Measurements from ENCODE around the gene CCDC192.

Gene CCDC192

GRCh38 chr5:127684726-127685467, 18.3 kb upstream of the CCDC192 start:
- H3K4me2 ChIP-seq (ENCODE audit: low read length), result no peak overlapping the region
- TF ChIP-seq CTCF (IDR thresholded peaks at IDR 0.05; ENCODE audit: low read depth, low read length), result no peak
- no peak for TF ChIP-seq EZH2phosphoT487 (IDR thresholded peaks at IDR 0.05; ENCODE audit: low read depth)
- no peaks in the 10 kb centered on the region for H3K27me3 ChIP-seq (ENCODE audit: low read depth, low read length)
- no peaks in the 10 kb centered on the region for H3K4me1 ChIP-seq (ENCODE audit: low read length)
- H3K9ac ChIP-seq (ENCODE audit: low read length), result no peak overlapping the region
- H3K9me3 ChIP-seq (ENCODE audit: insufficient read depth, low read length), result no peaks in the 10 kb centered on the region
- no peak overlapping the region for H3K4me3 ChIP-seq (ENCODE audit: low read length)
- no peaks in the 10 kb centered on the region for H3K36me3 ChIP-seq (replicated peaks; ENCODE audit: low read depth, low read length)
- H2AFZ ChIP-seq (ENCODE audit: low read depth, low read length), result no peak overlapping the region
- H4K20me1 ChIP-seq (ENCODE audit: insufficient read depth, low read length), result no peaks in the 10 kb centered on the region
- no peak overlapping the region for H3K27ac ChIP-seq (ENCODE audit: low read length)
- no peaks in the 10 kb centered on the region for H3K79me2 ChIP-seq (ENCODE audit: low read length)

- H3K27ac ChIP-seq (ENCODE audit: low read length), result no peak overlapping the region
- no peak overlapping the region for H3K4me2 ChIP-seq (ENCODE audit: low read length)
- H3K9ac ChIP-seq (ENCODE audit: low read length), result no peak overlapping the region
- H2AFZ ChIP-seq (ENCODE audit: low read depth, low read length), result no peak overlapping the region
- H3K36me3 ChIP-seq (replicated peaks; ENCODE audit: low read depth, low read length), result no peaks in the 10 kb centered on the region
- TF ChIP-seq EZH2phosphoT487 (IDR thresholded peaks at IDR 0.05; ENCODE audit: low read depth) (no peak), CTCF (IDR thresholded peaks at IDR 0.05; ENCODE audit: low read depth, low read length) (no peak)
- no peaks in the 10 kb centered on the region for H3K79me2 ChIP-seq (ENCODE audit: low read length)
- no peaks in the 10 kb centered on the region for H4K20me1 ChIP-seq (ENCODE audit: insufficient read depth, low read length)
- no peaks in the 10 kb centered on the region for H3K9me3 ChIP-seq (ENCODE audit: insufficient read depth, low read length)
- H3K4me1 ChIP-seq (ENCODE audit: low read length), result no peaks in the 10 kb centered on the region
- no peaks in the 10 kb centered on the region for H3K27me3 ChIP-seq (ENCODE audit: low read depth, low read length)
- no peak overlapping the region for H3K4me3 ChIP-seq (ENCODE audit: low read length)
These were observed 17.5 kb upstream of the CCDC192 start for GRCh38 chr5:127685662-127686061.

- no peak for TF ChIP-seq EZH2phosphoT487 (IDR thresholded peaks at IDR 0.05; ENCODE audit: low read depth)
- TF ChIP-seq CTCF (IDR thresholded peaks at IDR 0.05; ENCODE audit: low read depth, low read length), result no peak
- H3K4me2 ChIP-seq (ENCODE audit: low read length), result no peak overlapping the region
- H3K9ac ChIP-seq (ENCODE audit: low read length), result no peak overlapping the region
- H3K27ac ChIP-seq (ENCODE audit: low read length), result no peak overlapping the region
- no peaks in the 10 kb centered on the region for H3K4me1 ChIP-seq (ENCODE audit: low read length)
- no peak overlapping the region for H2AFZ ChIP-seq (ENCODE audit: low read depth, low read length)
- no peaks in the 10 kb centered on the region for H4K20me1 ChIP-seq (ENCODE audit: insufficient read depth, low read length)
- no peaks in the 10 kb centered on the region for H3K79me2 ChIP-seq (ENCODE audit: low read length)
- H3K27me3 ChIP-seq (ENCODE audit: low read depth, low read length), result no peaks in the 10 kb centered on the region
- H3K9me3 ChIP-seq (ENCODE audit: insufficient read depth, low read length), result no peaks in the 10 kb centered on the region
- H3K36me3 ChIP-seq (replicated peaks; ENCODE audit: low read depth, low read length), result no peaks in the 10 kb centered on the region
- no peak overlapping the region for H3K4me3 ChIP-seq (ENCODE audit: low read length)
These were observed 16.8 kb upstream of the CCDC192 start for GRCh38 chr5:127686424-127686823.

GRCh38 chr5:127694518-127695171, 8.5 kb upstream of the CCDC192 start:
- Histone ChIP-seq H3K79me2 (ENCODE audit: low read length) (no peaks in the 10 kb centered on the region), H3K9ac (ENCODE audit: low read length) (no peak overlapping the region), H4K20me1 (ENCODE audit: insufficient read depth, low read length) (no peaks in the 10 kb centered on the region), H3K4me1 (ENCODE audit: low read length) (no peaks in the 10 kb centered on the region), H3K27me3 (ENCODE audit: low read depth, low read length) (no peaks in the 10 kb centered on the region), H3K27ac (ENCODE audit: low read length) (no peak overlapping the region), H3K36me3 (replicated peaks; ENCODE audit: low read depth, low read length) (no peaks in the 10 kb centered on the region), H2AFZ (ENCODE audit: low read depth, low read length) (no peak overlapping the region), H3K9me3 (ENCODE audit: insufficient read depth, low read length) (no peaks in the 10 kb centered on the region), H3K4me3 (ENCODE audit: low read length) (no peak overlapping the region), H3K4me2 (ENCODE audit: low read length) (no peak overlapping the region)
- TF ChIP-seq EZH2phosphoT487 (IDR thresholded peaks at IDR 0.05; ENCODE audit: low read depth), result no peak
- no peak for TF ChIP-seq CTCF (IDR thresholded peaks at IDR 0.05; ENCODE audit: low read depth, low read length)
